ENCODE measurements around the gene NDUFB8.

Gene NDUFB8

GRCh38 chr10:100529475-100530298 is at the start of gene NDUFB8 (continued):
- no peak for TF ChIP-seq ZNF202 (tag by site-specific recombination; IDR thresholded peaks at IDR 0.05; ENCODE audit: borderline replicate concordance)
- TF ChIP-seq ZNF175 (tag by site-specific recombination; IDR thresholded peaks at IDR 0.05), result no peak
- no peak for TF ChIP-seq WT1 (tag by site-specific recombination; IDR thresholded peaks at IDR 0.05)
- TF ChIP-seq ZNF843 (tag by site-specific recombination; IDR thresholded peaks at IDR 0.05), result no peak
- no peak for TF ChIP-seq ZNF488 (tag by site-specific recombination; IDR thresholded peaks at IDR 0.05)
- no peak for TF ChIP-seq TSHZ1 (tag by site-specific recombination; IDR thresholded peaks at IDR 0.05; ENCODE audit: borderline replicate concordance)
- 0 out of 2 replicates have a peak, but pooled peaks have one; percentile 28 for TF ChIP-seq ZBTB10 (tag by site-specific recombination; IDR thresholded peaks at IDR 0.05)
- TF ChIP-seq ZNF639 (tag by site-specific recombination; IDR thresholded peaks at IDR 0.05), result peak; percentile 40; the same call in 1 of the 2 replicates
- peak; percentile 93 for TF ChIP-seq SCRT1 (tag by site-specific recombination; IDR thresholded peaks at IDR 0.05; ENCODE audit: borderline replicate concordance)
- no peak for TF ChIP-seq ZNF239 (tag by site-specific recombination; IDR thresholded peaks at IDR 0.05)
- TF ChIP-seq ZNF394 (tag by site-specific recombination; IDR thresholded peaks at IDR 0.05; ENCODE audit: borderline replicate concordance), result 0 out of 2 replicates have a peak, but pooled peaks have one; percentile 12
- TF ChIP-seq ZNF221 (tag by site-specific recombination; IDR thresholded peaks at IDR 0.05; ENCODE audit: borderline replicate concordance), result no peak
- peak; percentile 95 for TF ChIP-seq IKZF3 (tag by site-specific recombination; IDR thresholded peaks at IDR 0.05)
- peak; percentile 13; the same call in 1 of the 2 replicates for TF ChIP-seq ZNF501 (tag by site-specific recombination; IDR thresholded peaks at IDR 0.05)
- no peak for TF ChIP-seq BCL11A (tag by site-specific recombination; IDR thresholded peaks at IDR 0.05; ENCODE audit: low read depth)
- TF ChIP-seq ZNF350 (tag by site-specific recombination; IDR thresholded peaks at IDR 0.05), result no peak
- TF ChIP-seq INSM2 (tag by site-specific recombination; IDR thresholded peaks at IDR 0.05), result no peak
- no peak for TF ChIP-seq ZBTB49 (tag by site-specific recombination; IDR thresholded peaks at IDR 0.05; ENCODE audit: low read depth)
- TF ChIP-seq ZNF600 (tag by site-specific recombination; IDR thresholded peaks at IDR 0.05), result peak; percentile 51; the same call in 1 of the 2 replicates
- no peak for TF ChIP-seq ZNF155 (tag by site-specific recombination; IDR thresholded peaks at IDR 0.05)
- no peak for TF ChIP-seq ZNF362 (tag by site-specific recombination; IDR thresholded peaks at IDR 0.05)
- no peak for TF ChIP-seq ZNF223 (tag by site-specific recombination; IDR thresholded peaks at IDR 0.05)
- TF ChIP-seq ZSCAN5A (tag by site-specific recombination; IDR thresholded peaks at IDR 0.05), result no peak
